Fibroblast of peridontal ligament (primary cell): ENCODE results near the gene C3orf52.
A peak's percentile ranks its signal among the peaks of the same experiment; 100 is the strongest.

Experiments used
- DNase-seq: peaks from one replicate; pipeline ENCODE4 v3.0.0-alpha.2; 2010; ENCODE audit errors: extremely low read depth

Gene C3orf52

DNA sequence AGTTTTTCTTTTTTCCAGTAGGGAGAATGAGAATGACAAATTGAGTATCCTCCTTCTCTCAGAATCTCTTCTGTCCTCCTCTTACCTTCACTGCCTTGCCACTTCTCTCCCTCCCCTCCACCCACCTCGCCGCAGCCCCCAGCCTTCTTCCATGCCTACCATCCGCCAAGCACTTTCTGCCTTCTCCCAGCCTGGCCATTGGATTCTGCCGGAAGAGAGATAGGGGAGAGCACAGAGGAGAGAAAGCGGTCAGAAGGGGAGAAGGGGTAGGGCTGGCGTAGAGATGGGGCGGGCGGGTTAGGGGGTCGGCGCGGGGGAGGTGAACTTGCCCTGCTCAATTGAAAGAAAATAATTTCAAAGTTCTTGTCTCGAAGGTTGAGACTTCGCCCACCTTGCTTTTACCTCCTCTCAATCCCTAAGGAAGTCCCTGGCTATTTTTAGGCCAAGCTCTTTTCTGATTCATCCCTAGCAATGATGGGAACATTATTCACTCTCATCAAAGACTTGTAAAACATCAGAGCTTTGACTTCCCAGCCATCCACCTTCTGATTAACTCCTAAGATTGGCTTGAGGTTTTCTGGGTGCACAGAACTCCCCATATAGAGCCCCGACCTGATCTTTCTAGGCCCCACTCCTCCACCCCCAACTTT, 811 bp downstream of the C3orf52 start:
- DNase-seq, result peak; percentile 22

DNA sequence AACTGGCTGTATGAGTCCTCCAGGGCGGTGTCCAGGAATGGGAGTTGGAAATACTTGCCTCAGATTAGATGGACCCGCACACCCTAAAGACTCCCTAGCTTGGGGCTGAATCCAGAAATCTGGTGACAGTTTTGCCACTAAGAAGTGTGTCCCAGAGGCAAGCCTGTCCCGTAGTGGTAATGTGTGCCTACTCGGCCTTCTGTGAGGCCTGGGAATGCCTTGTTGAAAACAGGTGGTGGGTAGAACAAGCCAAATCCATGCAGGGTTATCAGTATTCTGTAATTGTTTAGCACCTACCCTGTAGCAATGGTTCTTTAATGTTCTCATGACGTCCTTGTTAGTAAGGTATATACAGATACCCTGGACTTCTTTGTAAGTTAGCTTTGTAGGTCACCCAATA, 1.6 kb downstream of the C3orf52 start:
- no peak for DNase-seq

GRCh38 chr3:112088944-112089343, 2.8 kb downstream of the C3orf52 start:
- DNase-seq, result no peak

DNA sequence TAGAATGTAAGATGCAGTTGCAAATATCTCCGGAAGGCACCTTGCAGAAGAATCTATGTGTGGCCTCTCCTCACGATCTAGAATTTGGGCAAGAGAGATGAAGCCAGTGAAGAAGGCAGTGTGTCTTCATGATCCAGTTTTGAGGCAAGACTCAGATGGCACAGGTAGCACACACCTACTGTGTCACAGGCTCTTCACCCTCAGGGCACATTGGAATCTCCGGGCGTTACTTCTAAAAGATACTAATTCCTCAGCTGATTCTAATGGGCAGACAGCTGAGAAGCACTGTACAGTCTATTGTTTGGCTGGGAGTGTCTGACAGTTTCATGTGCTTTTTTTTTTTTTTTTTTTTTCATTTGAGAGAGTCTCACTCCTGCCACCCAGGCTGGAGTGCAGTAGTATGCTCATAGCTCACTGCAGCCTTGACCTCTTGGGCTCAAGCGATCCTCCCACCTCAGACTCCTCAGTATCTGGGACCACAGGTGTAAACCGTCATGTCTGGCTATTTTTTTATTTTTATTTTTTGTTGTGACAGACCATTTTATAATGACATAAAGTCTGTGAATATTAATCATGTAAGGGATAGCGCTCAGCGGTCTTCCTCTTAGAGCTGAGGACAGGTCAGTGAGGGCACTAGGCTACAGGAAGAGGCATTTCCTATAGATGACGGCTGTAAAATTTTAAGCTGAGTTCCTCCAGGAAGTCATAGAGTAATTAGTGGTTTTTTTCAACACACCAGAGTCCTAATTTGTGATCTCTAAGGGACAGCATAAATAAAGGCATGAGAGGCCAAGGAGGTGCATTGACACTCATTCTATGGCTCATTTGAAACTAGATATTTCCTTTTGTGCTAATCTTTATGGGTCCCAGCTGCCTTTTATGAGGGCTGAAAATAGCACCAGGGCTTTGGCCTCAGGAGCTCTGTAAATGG, 4.0 kb downstream of the C3orf52 start:
- DNase-seq, result no peak

- DNase-seq, result no peak
These were observed 4.8 kb downstream of the C3orf52 start for GRCh38 chr3:112090887-112091586.

DNA sequence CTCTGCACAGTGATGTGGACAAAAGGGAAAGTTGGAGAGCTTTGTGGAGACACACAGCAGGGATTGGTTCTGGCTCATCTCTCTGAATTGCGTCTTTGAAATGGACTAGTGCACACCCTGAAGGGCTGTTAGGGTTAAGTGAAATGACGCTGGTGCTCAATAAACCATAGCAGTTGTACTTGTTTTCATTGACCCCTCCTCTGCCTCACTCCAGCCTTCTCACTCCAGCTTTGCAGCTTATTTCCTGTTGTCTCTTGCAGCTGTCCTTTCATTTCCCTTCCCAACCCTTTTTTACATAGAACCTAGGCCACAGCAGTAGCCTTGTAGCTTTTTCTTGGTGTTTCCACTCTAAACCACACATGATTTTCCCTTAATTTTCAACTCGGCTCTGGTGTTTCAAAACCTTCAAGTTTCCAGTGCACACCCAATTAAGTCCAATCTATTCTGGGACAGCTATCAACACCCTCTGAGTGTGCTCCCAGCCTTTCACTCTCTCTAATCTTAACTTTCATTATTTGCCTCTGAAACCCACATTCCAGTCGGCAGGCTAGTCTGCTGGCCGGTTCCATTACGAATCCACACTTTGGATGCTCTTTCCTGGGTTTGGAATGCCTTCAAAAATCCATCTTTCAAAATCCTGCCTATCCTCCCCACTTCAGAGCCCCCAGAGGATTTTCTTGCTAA, 6.4 kb downstream of the C3orf52 start:
- peak; percentile 71 for DNase-seq

DNA sequence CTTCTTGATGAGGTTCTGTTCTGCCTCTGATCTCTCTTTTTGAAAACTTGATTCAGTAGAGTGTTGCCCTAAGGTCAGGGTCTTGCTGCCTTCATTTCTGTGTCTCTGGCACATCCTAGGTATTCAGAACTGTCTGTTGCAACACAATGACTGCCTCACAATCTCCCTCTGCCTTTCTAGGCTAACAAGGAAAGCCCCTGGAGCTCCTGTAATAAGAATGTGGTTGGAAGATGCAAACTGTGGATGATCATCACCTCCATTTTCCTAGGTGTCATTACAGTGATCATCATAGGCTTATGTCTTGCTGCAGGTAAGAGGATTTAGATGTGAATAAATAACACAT, 7.0 kb downstream of the C3orf52 start:
- no peak for DNase-seq

DNA sequence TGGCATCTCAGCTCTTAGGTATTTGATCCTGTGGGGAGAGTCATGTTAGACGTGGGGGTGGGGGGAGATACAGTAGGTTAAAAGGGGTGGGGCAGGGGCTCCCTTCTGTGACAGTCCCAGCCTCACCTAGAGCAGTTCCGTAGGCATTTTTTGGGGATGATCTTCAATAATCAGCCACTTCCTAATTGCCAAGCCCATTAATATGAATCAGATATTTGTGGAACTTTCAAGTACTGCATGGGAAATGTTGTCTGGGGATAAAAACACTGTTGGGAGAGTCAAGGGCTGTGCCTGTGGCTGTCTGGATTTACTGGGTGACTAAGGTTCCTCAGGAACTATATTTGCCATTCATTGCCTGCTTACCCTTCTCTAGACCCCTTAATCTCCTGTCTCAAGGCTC, 9.5 kb downstream of the C3orf52 start:
- no peak for DNase-seq

DNA sequence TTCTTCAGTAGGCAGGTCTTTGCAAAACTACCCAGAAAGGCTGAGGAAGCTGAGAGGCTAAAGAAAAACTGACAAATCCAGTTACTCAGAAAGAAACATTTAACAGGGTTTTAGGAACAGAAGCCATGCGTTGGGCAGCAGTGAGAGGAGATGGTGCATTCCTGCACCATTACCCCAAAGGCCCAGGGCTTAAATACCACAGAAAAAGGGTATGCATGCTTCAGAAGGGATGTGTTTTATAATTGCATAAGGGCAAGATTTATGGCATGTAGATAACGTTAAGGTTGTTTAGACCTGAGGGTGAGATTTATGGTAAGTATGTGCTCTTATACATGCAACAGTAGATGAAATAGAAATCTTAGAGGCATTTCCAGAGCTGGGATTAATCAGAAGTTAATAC, 10.0 kb downstream of the C3orf52 start:
- no peak for DNase-seq

DNA sequence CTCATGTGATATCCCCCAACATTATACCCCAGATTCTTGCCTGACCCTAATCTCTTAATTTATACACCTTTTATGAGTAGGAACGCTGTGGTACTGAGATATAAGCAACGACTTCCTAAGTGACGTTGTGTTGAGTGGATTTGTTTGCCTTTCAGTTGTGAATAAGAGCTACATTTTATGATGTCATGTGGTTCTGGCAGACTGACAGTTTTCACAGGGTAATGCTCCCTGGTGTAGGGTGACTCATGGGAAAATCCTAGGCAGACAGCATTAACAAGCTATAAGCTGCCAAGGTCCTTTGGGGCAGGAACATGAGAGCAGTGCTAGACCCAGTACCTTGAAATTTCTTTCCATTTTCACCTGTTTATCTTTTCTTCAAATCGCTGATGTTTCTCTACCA, 11.2 kb downstream of the C3orf52 start:
- DNase-seq, result peak; percentile 99

DNA sequence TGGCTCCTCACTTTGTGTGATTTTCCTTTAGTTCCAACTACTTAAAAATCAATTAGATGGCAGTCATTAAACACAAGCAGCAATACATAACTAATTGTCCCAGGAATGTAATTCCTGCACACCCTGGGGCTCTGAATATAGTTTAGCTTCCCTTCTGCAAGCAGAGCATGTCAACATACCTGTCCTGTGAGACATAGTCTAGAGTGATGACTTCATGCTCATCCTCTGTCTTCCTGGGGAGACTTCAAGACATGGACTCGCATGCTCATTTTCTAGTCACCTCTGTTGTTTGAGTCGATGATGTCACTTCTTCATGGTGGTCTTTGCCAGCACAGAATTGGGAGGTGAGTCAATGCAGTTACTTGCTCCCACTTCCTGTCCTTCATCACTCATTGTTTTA, 15.7 kb downstream of the C3orf52 start:
- peak; percentile 14 for DNase-seq

DNA sequence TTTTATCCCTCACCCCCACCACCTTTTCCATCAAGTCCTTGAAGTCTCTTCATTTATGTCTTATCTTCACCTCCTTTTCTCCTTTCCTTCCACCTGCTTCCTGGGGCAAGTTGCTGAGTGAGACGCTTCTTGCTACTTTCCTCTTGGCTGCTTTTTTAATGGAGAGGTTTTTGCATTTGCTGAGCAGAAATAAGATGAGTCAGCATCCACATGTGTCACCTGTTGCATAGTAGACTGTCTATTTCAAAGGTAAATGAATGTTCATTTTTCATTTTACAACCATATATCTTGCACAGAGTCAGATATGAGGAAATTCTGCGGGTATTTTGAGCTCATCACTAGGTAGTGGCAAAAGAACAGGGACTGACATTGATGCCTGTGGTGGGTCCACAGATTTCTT, 18.6 kb downstream of the C3orf52 start:
- no peak for DNase-seq

GRCh38 chr3:112109322-112109721, 23.1 kb downstream of the C3orf52 start:
- DNase-seq, result no peak

DNA sequence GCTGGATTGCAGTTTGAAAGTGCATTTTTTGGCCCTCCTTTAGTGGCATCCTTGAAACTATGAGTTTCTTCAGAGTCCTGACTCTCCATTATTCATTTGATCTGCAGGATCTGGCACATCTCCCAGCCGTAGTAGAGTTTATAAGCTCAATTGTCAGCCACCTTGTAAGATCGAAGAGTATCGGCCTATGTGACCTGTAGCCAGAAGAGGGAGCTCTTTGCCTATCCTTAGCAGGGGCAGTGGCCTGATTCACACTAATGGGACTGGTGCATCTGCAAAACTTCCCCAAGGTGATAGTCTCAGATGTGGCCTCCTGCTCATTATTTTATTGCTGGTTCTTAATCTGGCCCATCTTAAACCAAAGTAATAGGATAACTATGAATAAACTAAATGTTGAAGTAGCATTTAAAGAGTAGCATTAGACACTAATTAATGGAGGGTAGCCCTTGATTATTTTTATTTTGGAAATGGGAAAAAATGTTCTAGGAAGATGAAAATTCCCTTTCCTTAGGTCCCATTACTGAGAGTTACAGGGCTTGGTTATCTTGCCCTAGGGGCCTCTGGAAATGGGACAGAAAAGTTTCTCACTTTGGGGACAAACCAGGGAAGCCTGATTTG, 25.7 kb downstream of the C3orf52 start:
- DNase-seq, result peak; percentile 63

DNA sequence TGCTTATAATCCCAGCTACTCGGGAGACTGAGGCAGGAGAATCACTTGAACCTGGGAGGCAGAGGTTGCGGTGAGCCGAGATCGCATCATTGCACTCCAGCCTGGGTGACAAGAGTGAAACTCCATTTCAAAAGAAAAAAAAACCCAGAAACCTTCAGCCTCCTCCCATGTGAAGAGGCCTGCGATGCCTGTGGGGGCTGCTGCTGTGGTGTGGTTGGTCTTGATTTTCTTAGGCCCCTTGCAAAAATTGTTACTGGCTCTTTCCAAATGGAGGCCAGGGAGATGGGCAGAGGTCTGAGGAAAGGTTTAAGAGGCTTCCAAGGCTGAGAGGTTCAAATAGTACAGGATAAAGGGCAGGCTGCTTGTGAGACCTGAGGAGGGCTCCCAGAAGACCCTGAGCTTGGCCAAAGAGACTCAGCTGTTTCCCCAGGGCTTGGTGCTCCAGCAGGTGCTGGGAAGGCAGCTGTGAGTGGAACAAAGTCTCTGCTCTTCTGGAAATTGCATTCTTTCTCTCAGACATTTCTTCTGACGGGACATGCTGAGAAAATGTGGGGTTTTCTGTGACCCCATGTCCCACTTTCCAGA, 28.5 kb downstream of the C3orf52 start:
- DNase-seq, result no peak

DNA sequence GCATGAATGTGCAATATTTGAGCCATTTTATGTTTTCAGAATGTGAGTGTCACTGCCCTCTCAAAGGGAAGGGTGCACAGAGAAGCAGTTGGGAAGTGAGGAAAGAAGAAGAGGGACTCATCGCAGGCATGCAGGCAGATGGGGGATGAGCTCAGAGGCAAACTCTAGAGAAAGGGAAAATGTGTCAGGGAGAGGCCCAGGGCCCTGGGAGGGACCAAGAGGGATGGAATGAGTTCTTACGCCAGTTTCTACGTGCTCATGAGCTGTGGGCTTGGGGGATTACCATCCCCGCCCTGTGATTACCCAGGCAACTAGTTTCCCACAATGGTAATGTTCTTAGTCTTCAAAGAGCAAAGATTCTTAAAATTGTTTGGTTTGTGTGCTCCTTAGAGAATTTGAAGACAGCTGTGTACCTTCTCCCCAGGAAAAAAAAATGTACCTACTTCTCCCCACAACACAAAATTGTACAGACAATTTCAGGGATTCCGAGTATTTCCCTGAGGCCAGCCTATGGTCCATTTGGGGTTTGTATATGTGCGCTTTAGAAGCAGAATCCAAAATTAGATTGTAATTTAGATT, 29.1 kb downstream of the C3orf52 start:
- no peak for DNase-seq

- DNase-seq, result no peak
These were observed 29.7 kb downstream of the C3orf52 start for GRCh38 chr3:112115806-112116383.

DNA sequence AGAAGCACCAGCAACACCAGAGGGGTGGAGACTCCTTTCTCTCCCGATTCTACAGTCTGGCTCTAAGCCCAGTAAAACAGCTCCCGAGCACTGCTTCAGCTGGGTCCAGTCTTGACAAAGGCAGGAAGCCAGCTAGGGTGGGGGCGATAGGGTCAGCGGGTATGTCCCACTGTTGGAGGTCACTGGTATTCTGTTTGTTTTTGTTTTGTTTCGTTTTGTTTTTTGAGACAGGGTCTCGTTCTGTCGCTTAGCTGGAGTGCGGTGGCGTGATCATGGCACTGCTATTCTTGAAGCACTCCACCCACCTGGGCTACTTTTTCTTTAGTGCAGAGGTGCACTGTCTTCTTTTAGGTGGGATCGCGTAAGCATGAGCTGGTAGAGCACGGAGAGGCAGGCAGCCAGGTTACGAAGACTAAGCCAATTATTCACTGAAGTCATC, 30.6 kb downstream of the C3orf52 start:
- no peak for DNase-seq

- DNase-seq, result no peak
These were observed 31.2 kb downstream of the C3orf52 start for GRCh38 chr3:112117415-112117814.

DNA sequence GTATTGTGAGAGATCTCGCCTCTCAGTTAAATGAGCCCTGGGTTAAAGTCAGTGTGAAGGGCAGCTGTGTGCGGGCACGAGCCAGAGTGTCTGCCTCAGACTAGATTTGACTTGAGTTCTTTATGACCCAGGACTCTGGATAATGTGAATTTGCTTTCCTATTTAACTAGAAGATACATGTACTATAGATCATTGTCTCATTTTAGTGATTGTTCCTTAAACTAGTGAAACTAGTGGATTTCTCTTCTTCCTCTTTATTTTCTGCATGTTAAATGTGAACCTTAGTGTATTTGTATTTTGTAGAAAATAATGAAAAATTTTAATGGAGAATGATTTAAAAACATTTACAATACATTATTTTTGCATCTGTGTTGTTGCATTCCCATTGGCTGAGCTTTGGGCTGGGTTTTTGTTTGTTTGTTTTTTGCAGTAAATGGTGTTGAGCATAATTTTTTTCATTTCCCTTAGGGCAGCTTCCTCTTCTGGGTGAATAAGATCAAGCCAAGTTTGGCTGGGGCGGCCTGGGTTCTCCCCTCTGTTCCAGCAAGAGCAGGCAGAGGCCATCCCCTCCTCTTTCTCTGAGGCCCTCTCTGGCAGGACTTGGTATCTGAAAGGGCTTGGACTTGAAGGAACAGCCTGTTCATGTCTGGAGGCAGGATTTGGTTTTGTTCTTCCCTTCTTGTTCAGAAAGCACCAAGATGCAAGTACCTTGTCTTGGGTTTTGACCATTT, 31.8 kb downstream of the C3orf52 start:
- no peak for DNase-seq
